HepG2 (cell line): ENCODE measurements around the gene PCIF1. TPM values are rescaled to one million over a fixed set of nuclear protein-coding genes. Genes with fewer than 3 reads are reported as not detected.
A peak's percentile ranks its signal among the peaks of the same experiment; 100 is the strongest.

Experiments used
- CCDC6 ChIP-seq: sonication (generic); formaldehyde crosslinking; IDR thresholded peaks from 2 replicates; pipeline ENCODE4 v1.8.1; 2022; ENCODE audit warnings: mild to moderate bottlenecking, missing genetic modification reagents, moderate library complexity
- FOXM1 ChIP-seq: sonication (generic); formaldehyde crosslinking; IDR thresholded peaks from 2 replicates; pipeline ENCODE4 v1.5.0; 2020; ENCODE audit warnings: missing genetic modification reagents
- FOXO1 ChIP-seq: sonication (generic); formaldehyde crosslinking; IDR thresholded peaks from 2 replicates; pipeline ENCODE4 v1.4.0; 2020; ENCODE audit warnings: missing genetic modification reagents
- KDM5B ChIP-seq: sonication (generic); formaldehyde crosslinking; IDR thresholded peaks from 2 replicates; pipeline ENCODE4 v1.4.0; 2020; ENCODE audit warnings: missing genetic modification reagents, mild to moderate bottlenecking, borderline replicate concordance
- LCORL ChIP-seq, 2 experiments: fragments of 450-650 bp in 1 of 2; sonication (generic) in 1 of 2; formaldehyde crosslinking in 1 of 2; IDR thresholded peaks; 2 replicates each; pipeline versions ENCODE4 v1.5.0 to v1.6.1; 2017 to 2020; ENCODE audit warnings: antibody characterized with exemption in 1 of 2, missing genetic modification reagents in 1 of 2
- NFIB ChIP-seq: sonication (generic); formaldehyde crosslinking; IDR thresholded peaks from 2 replicates; pipeline ENCODE4 v1.9.0; 2021; ENCODE audit warnings: missing genetic modification reagents, mild to moderate bottlenecking, borderline replicate concordance
- PHF8 ChIP-seq: sonication (generic); formaldehyde crosslinking; IDR thresholded peaks from 2 replicates; pipeline ENCODE4 v1.5.0; 2020; ENCODE audit warnings: missing genetic modification reagents
- SAFB2 ChIP-seq: sonication (generic); formaldehyde crosslinking; IDR thresholded peaks from 2 replicates; pipeline ENCODE4 v1.5.1; 2020; ENCODE audit warnings: missing genetic modification reagents, low read depth, mild to moderate bottlenecking, borderline replicate concordance
- ZFX ChIP-seq: sonication (generic); formaldehyde crosslinking; IDR thresholded peaks from 2 replicates; pipeline ENCODE4 v1.4.0; 2020; ENCODE audit warnings: mild to moderate bottlenecking, low read depth, missing genetic modification reagents, moderate library complexity
- ZNF572 ChIP-seq: sonication (generic); formaldehyde crosslinking; IDR thresholded peaks from 2 replicates; pipeline ENCODE4 v1.5.1; 2020; ENCODE audit warnings: mild to moderate bottlenecking, missing genetic modification reagents
- ZNF615 ChIP-seq: sonication (generic); formaldehyde crosslinking; IDR thresholded peaks from 2 replicates; pipeline ENCODE4 v1.5.0; 2020; ENCODE audit warnings: mild to moderate bottlenecking, missing genetic modification reagents, borderline replicate concordance
- ZNF883 ChIP-seq: sonication (generic); formaldehyde crosslinking; IDR thresholded peaks from 2 replicates; pipeline ENCODE4 v1.5.1; 2020; ENCODE audit warnings: mild to moderate bottlenecking, missing genetic modification reagents; ENCODE audit errors: not compliant biosample characterization
- polyA plus RNA-seq, 8 experiments: library from polyadenylated mRNA; depleted of rRNA in 3 of 8; stranded (reverse) in 7 of 8; unstranded in 1 of 8; fragments of >200 nt; fragmentation: Illumina TruSeq in 4 of 8; extraction: Trizol in 4 of 8; gene quantifications; 2 replicates each; pipeline versions ENCODE4 v1.2.1 to v1.2.3, GENCODE V29; 2011 to 2016; ENCODE audit warnings: low read depth in 4 of 8, missing spikeins in 1 of 8, mixed read lengths in 1 of 8; ENCODE audit not compliant: insufficient read depth in 1 of 8
- total RNA-seq, 5 experiments: library from RNA; depleted of rRNA; stranded (reverse); fragments of >200 nt; fragmentation: Illumina TruSeq; extraction: Trizol; gene quantifications; 2 replicates each; pipeline ENCODE4 v1.2.3, GENCODE V29; 2016; ENCODE audit warnings: low read depth in 1 of 5
- TF ChIP-seq, protein P1 (sequence below): sonication (generic); formaldehyde crosslinking; IDR thresholded peaks from 2 replicates; pipeline ENCODE4 v1.9.0; 2022; ENCODE audit warnings: missing genetic modification reagents, mild to moderate bottlenecking, borderline replicate concordance
- TF ChIP-seq, protein P2 (sequence below): sonication (generic); formaldehyde crosslinking; IDR thresholded peaks from 2 replicates; pipeline ENCODE4 v1.4.0; 2020; ENCODE audit warnings: mild to moderate bottlenecking, low read depth, missing genetic modification reagents
- TF ChIP-seq, protein P3 (sequence below): sonication (generic); formaldehyde crosslinking; IDR thresholded peaks from 2 replicates; pipeline ENCODE4 v1.9.0; 2021; ENCODE audit warnings: missing genetic modification reagents, mild to moderate bottlenecking, borderline replicate concordance
- TF ChIP-seq, protein P4 (sequence below): sonication (generic); formaldehyde crosslinking; IDR thresholded peaks from 2 replicates; pipeline ENCODE4 v1.4.0; 2020; ENCODE audit warnings: missing genetic modification reagents
- TF ChIP-seq, protein P5 (sequence below): sonication (generic); formaldehyde crosslinking; IDR thresholded peaks from 2 replicates; pipeline ENCODE4 v1.5.0; 2020; ENCODE audit warnings: mild to moderate bottlenecking, missing genetic modification reagents, borderline replicate concordance

Gene PCIF1
- total and polyA plus RNA-seq, 2 of the 13 experiments (the other 11 are each of a cell fraction or from before 2014, with no cell fraction given) = 20.9 to 24.4 TPM

DNA sequence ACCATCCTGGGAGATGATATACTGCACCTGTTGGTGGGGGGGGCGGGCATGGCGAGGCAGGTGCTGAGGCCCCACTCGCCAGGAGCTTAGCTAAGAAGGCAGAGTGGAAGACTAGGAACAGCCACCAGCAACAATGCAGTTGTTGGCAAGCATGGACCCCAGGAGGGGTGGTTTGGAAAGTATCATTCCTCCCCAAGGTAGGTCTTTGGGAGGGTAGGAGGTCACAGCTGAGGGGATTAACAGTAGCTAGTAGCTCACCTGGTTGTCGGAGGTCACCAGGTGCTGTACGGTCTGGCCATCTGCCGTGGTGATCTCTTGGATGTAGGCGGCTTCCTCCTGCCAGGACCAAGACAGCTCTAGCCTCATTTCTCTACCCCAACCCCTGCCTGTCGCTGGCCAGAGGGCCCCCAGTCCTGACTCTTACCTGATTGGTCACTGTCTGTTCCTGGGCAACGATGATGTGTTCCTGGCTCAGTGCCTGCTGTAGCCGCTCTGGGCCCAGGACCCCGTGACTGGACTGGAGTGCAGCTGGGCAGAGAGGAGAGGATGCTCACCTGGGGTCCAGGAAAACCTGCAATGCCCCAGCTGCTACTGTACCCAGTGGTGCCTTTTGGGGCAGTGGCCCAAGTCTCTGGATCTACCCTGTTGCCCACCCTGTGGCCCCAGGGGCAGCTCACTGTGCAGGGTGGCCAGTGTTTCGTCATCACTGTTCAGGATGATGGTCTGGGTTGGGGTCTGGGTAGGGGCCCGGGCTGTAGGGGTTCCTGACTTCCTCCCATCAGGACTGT is 15.3 kb downstream of the PCIF1 start (continued):
- TF ChIP-seq, protein P1, sequence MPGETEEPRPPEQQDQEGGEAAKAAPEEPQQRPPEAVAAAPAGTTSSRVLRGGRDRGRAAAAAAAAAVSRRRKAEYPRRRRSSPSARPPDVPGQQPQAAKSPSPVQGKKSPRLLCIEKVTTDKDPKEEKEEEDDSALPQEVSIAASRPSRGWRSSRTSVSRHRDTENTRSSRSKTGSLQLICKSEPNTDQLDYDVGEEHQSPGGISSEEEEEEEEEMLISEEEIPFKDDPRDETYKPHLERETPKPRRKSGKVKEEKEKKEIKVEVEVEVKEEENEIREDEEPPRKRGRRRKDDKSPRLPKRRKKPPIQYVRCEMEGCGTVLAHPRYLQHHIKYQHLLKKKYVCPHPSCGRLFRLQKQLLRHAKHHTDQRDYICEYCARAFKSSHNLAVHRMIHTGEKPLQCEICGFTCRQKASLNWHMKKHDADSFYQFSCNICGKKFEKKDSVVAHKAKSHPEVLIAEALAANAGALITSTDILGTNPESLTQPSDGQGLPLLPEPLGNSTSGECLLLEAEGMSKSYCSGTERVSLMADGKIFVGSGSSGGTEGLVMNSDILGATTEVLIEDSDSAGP (CRISPR knock-in tag) = peak; percentile 30; the same call in 1 of the 2 replicates
- TF ChIP-seq ZNF615 (CRISPR knock-in tag) = no peak
- TF ChIP-seq, protein P2, sequence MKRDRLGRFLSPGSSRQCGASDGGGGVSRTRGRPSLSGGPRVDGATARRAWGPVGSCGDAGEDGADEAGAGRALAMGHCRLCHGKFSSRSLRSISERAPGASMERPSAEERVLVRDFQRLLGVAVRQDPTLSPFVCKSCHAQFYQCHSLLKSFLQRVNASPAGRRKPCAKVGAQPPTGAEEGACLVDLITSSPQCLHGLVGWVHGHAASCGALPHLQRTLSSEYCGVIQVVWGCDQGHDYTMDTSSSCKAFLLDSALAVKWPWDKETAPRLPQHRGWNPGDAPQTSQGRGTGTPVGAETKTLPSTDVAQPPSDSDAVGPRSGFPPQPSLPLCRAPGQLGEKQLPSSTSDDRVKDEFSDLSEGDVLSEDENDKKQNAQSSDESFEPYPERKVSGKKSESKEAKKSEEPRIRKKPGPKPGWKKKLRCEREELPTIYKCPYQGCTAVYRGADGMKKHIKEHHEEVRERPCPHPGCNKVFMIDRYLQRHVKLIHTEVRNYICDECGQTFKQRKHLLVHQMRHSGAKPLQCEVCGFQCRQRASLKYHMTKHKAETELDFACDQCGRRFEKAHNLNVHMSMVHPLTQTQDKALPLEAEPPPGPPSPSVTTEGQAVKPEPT = 0 out of 2 replicates have a peak, but pooled peaks have one; percentile 30
- TF ChIP-seq, protein P3, sequence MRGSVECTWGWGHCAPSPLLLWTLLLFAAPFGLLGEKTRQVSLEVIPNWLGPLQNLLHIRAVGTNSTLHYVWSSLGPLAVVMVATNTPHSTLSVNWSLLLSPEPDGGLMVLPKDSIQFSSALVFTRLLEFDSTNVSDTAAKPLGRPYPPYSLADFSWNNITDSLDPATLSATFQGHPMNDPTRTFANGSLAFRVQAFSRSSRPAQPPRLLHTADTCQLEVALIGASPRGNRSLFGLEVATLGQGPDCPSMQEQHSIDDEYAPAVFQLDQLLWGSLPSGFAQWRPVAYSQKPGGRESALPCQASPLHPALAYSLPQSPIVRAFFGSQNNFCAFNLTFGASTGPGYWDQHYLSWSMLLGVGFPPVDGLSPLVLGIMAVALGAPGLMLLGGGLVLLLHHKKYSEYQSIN (CRISPR knock-in tag) = no peak
- TF ChIP-seq ZNF572 (CRISPR knock-in tag) = 0 out of 2 replicates have a peak, but pooled peaks have one; percentile 37
- peak; percentile 32; the same call in 1 of the 2 replicates for TF ChIP-seq FOXM1 (CRISPR knock-in tag)
- 0 out of 2 replicates have a peak, but pooled peaks have one; percentile 7 for TF ChIP-seq PHF8
- peak; percentile 21; the same call in 1 of the 2 replicates for TF ChIP-seq ZFX
- TF ChIP-seq, protein P4, sequence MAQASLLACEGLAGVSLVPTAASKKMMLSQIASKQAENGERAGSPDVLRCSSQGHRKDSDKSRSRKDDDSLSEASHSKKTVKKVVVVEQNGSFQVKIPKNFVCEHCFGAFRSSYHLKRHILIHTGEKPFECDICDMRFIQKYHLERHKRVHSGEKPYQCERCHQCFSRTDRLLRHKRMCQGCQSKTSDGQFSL (CRISPR knock-in tag) = peak; percentile 88
- TF ChIP-seq KDM5B = 0 out of 2 replicates have a peak, but pooled peaks have one; percentile 4
- 0 out of 2 replicates have a peak, but pooled peaks have one; percentile 8 for TF ChIP-seq CCDC6 (CRISPR knock-in tag)
- 0 out of 2 replicates have a peak, but pooled peaks have one; percentile 3 for TF ChIP-seq FOXO1 (CRISPR knock-in tag)
- TF ChIP-seq NFIB (CRISPR knock-in tag) = 0 out of 2 replicates have a peak, but pooled peaks have one; percentile 3
- TF ChIP-seq LCORL (IDR thresholded peaks at IDR 0.05) = no peak
- TF ChIP-seq LCORL (CRISPR knock-in tag; IDR thresholded peaks at IDR 0.05) = no peak
- TF ChIP-seq, protein P5, sequence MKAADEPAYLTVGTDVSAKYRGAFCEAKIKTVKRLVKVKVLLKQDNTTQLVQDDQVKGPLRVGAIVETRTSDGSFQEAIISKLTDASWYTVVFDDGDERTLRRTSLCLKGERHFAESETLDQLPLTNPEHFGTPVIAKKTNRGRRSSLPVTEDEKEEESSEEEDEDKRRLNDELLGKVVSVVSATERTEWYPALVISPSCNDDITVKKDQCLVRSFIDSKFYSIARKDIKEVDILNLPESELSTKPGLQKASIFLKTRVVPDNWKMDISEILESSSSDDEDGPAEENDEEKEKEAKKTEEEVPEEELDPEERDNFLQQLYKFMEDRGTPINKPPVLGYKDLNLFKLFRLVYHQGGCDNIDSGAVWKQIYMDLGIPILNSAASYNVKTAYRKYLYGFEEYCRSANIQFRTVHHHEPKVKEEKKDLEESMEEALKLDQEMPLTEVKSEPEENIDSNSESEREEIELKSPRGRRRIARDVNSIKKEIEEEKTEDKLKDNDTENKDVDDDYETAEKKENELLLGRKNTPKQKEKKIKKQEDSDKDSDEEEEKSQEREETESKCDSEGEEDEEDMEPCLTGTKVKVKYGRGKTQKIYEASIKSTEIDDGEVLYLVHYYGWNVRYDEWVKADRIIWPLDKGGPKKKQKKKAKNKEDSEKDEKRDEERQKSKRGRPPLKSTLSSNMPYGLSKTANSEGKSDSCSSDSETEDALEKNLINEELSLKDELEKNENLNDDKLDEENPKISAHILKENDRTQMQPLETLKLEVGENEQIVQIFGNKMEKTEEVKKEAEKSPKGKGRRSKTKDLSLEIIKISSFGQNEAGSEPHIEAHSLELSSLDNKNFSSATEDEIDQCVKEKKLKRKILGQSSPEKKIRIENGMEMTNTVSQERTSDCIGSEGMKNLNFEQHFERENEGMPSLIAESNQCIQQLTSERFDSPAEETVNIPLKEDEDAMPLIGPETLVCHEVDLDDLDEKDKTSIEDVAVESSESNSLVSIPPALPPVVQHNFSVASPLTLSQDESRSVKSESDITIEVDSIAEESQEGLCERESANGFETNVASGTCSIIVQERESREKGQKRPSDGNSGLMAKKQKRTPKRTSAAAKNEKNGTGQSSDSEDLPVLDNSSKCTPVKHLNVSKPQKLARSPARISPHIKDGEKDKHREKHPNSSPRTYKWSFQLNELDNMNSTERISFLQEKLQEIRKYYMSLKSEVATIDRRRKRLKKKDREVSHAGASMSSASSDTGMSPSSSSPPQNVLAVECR = 0 out of 2 replicates have a peak, but pooled peaks have one; percentile 15
- TF ChIP-seq ZNF883 (CRISPR knock-in tag) = no peak
- TF ChIP-seq SAFB2 (CRISPR knock-in tag) = peak; percentile 65; the same call in 1 of the 2 replicates
